ENCODE data around the gene CERS6. TPM values are rescaled to one million over a fixed set of nuclear protein-coding genes. Genes with fewer than 3 reads are reported as not detected.

CERS6 gene
- total and polyA plus RNA-seq, 2 donors from 2014 or later = 9.4 to 18.8 TPM

DNA sequence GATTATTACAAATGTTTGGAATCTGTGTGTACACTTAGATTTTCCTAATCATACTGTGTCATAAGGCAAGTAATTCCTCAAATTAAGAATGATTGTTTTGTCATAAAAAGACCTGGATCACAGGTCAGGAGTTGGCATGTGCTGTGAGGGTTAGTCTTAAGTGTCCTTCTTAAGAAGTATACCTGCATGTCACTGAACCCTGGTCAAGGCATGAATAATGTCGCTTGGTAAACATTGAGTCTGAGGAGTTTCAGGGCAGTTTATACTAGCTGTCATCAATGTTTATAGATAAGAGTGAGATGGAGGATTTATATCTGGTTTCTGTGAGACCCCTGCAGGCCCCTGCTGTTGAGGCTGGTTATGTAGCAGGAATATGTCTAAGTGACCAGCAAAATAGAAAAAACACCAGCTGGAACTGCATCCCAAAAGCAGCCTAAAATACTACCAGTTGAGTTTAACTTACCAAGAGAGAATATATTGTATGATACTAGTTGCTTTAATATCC, 234.4 kb downstream of the CERS6 start:
- no peaks in the 10 kb centered on the region for H3K36me3 ChIP-seq (ENCODE audit: control insufficient read depth in 2 of 3, insufficient read depth in 3 of 3, low read length in 3 of 3)
- FAIRE-seq = no peak
- intact Hi-C loops (cut with DNase I) = no loop called here
- no peak overlapping the region for H3K4me3 ChIP-seq (ENCODE audit: low read length in 3 of 3)
- H3K9me3 ChIP-seq (ENCODE audit: control insufficient read depth in 2 of 3, insufficient read depth in 1 of 3, low read length in 3 of 3) = no peaks in the 10 kb centered on the region
- no peak overlapping the region for H3K9ac ChIP-seq (ENCODE audit: low read length in 3 of 3)
- no peaks in the 10 kb centered on the region for H3K4me1 ChIP-seq (ENCODE audit: control insufficient read depth in 2 of 3, insufficient read depth in 2 of 3, low read depth in 1 of 3, low read length in 3 of 3)
- no peaks in the 10 kb centered on the region for H3K27me3 ChIP-seq (ENCODE audit: control insufficient read depth, insufficient read depth, low read length)
- DNase-seq = peak in 1 of 5 donors; percentile 17
- TF ChIP-seq, protein P1, sequence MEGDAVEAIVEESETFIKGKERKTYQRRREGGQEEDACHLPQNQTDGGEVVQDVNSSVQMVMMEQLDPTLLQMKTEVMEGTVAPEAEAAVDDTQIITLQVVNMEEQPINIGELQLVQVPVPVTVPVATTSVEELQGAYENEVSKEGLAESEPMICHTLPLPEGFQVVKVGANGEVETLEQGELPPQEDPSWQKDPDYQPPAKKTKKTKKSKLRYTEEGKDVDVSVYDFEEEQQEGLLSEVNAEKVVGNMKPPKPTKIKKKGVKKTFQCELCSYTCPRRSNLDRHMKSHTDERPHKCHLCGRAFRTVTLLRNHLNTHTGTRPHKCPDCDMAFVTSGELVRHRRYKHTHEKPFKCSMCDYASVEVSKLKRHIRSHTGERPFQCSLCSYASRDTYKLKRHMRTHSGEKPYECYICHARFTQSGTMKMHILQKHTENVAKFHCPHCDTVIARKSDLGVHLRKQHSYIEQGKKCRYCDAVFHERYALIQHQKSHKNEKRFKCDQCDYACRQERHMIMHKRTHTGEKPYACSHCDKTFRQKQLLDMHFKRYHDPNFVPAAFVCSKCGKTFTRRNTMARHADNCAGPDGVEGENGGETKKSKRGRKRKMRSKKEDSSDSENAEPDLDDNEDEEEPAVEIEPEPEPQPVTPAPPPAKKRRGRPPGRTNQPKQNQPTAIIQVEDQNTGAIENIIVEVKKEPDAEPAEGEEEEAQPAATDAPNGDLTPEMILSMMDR (IDR thresholded peaks at IDR 0.05; ENCODE audit: borderline replicate concordance, extremely low read depth, insufficient read depth) = no peak
- no peak overlapping the region for H3K27ac ChIP-seq (ENCODE audit: low read depth in 2 of 2, low read length in 2 of 2)

- no peak for FAIRE-seq
- H3K9me3 ChIP-seq (ENCODE audit: control insufficient read depth in 2 of 3, insufficient read depth in 1 of 3, low read length in 3 of 3) = no peaks in the 10 kb centered on the region
- TF ChIP-seq, protein P1 (IDR thresholded peaks at IDR 0.05; ENCODE audit: borderline replicate concordance, extremely low read depth, insufficient read depth) = no peak
- intact Hi-C loops (cut with DNase I) = no loop called here
- H3K27me3 ChIP-seq (ENCODE audit: control insufficient read depth, insufficient read depth, low read length) = no peaks in the 10 kb centered on the region
- H3K27ac ChIP-seq (ENCODE audit: low read depth in 2 of 2, low read length in 2 of 2) = no peak overlapping the region
- DNase-seq = no peak
- H3K4me3 ChIP-seq (ENCODE audit: low read length in 3 of 3) = no peak overlapping the region
- H3K9ac ChIP-seq (ENCODE audit: low read length in 3 of 3) = no peak overlapping the region
- no peaks in the 10 kb centered on the region for H3K36me3 ChIP-seq (ENCODE audit: control insufficient read depth in 2 of 3, insufficient read depth in 3 of 3, low read length in 3 of 3)
- H3K4me1 ChIP-seq (ENCODE audit: control insufficient read depth in 2 of 3, insufficient read depth in 2 of 3, low read depth in 1 of 3, low read length in 3 of 3) = no peaks in the 10 kb centered on the region
Measured at GRCh38 chr2:168691221-168691620, 235.1 kb downstream of the CERS6 start.

GRCh38 chr2:168692132-168692744, 236.2 kb downstream of the CERS6 start:
- Histone ChIP-seq H3K4me1 (ENCODE audit: control insufficient read depth in 2 of 3, insufficient read depth in 2 of 3, low read depth in 1 of 3, low read length in 3 of 3) (no peaks in the 10 kb centered on the region), H3K27ac (ENCODE audit: low read depth in 2 of 2, low read length in 2 of 2) (no peak overlapping the region), H3K9me3 (ENCODE audit: control insufficient read depth in 2 of 3, insufficient read depth in 1 of 3, low read length in 3 of 3) (no peaks in the 10 kb centered on the region), H3K27me3 (ENCODE audit: control insufficient read depth, insufficient read depth, low read length) (no peaks in the 10 kb centered on the region), H3K9ac (ENCODE audit: low read length in 3 of 3) (no peak overlapping the region), H3K4me3 (ENCODE audit: low read length in 3 of 3) (no peak overlapping the region), H3K36me3 (ENCODE audit: control insufficient read depth in 2 of 3, insufficient read depth in 3 of 3, low read length in 3 of 3) (no peaks in the 10 kb centered on the region)
- FAIRE-seq (no peak), DNase-seq (no peak)
- intact Hi-C loops (cut with DNase I) = no loop called here
- TF ChIP-seq, protein P1 (IDR thresholded peaks at IDR 0.05; ENCODE audit: borderline replicate concordance, extremely low read depth, insufficient read depth) = no peak

Data from kidney (tissue), 14 donors.